Measurements from ENCODE around the gene ENTREP1.

The ENTREP1 gene

DNA sequence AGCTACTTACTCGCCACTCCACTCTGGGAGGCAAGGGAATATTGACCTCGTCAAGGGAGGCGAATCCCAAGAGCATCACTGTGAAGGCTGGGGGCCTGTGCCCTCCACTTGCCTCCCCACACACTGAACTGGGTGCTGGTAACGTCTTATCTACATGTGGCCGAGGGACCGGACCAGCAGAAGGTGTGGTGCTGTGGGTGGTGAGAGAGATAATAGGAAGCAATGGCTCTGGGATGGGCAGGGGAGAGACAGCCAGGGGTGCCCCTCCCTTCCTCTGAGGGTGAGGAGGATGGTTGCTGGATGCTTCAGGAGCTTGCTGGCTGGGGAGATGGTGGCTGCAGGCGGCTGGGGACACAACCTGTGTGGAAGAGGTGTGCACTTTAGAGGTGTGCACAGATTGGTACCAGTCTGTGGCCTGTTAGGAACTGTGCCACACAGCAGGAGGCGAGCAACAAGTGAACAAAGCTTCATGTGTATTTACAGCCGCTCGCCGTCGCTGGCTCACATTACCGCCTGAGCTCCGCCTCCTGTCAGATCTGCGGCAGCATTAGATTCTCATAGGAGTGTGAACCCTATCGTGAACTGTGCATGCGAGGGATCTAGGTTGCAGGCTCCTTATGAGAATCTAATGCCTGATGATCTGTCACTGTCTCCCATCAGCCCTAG lies 100.3 kb downstream of the ENTREP1 start:
- Histone ChIP-seq H3K4me3 (ENCODE audit: control insufficient read depth in 1 of 7, extremely low read depth in 1 of 7, insufficient read depth in 4 of 7, low read depth in 2 of 7, low read length in 6 of 7) (no peak overlapping the region), H3K27me3 (replicated peaks in 2 of 5; ENCODE audit: control insufficient read depth in 4 of 5, insufficient read depth in 5 of 5, low read length in 4 of 5) (no peaks in the 10 kb centered on the region), H3K27ac (ENCODE audit: insufficient read depth in 1 of 2, low read depth in 1 of 2, low read length in 2 of 2, poor library complexity in 1 of 2, severe bottlenecking in 2 of 2) (no peak overlapping the region), H3K36me3 (ENCODE audit: control insufficient read depth in 4 of 4, insufficient read depth in 4 of 4, low read length in 3 of 4) (no peaks in the 10 kb centered on the region), H3K9me3 (ENCODE audit: control extremely low read depth in 1 of 5, control insufficient read depth in 4 of 5, insufficient read depth in 2 of 5, low read depth in 1 of 5, low read length in 4 of 5) (no peaks in the 10 kb centered on the region), H3K4me1 (ENCODE audit: control extremely low read depth in 1 of 4, control insufficient read depth in 4 of 4, insufficient read depth in 4 of 4, low read length in 3 of 4) (no peaks in the 10 kb centered on the region)
- DNase-seq: no peak
- POLR2A ChIA-PET: no interaction called here
- WGBS (ENCODE audit: insufficient coverage): over 99% methylated on average over 13 of the region's 17 CpGs
- CTCF ChIA-PET: interaction anchor here (0.9 to 1.8 kb wide), 4 partner anchors 12 to 595 kb away, joined by 3 to 9 read pairs (median 3); no protein-coding TSS in a partner anchor

DNA sequence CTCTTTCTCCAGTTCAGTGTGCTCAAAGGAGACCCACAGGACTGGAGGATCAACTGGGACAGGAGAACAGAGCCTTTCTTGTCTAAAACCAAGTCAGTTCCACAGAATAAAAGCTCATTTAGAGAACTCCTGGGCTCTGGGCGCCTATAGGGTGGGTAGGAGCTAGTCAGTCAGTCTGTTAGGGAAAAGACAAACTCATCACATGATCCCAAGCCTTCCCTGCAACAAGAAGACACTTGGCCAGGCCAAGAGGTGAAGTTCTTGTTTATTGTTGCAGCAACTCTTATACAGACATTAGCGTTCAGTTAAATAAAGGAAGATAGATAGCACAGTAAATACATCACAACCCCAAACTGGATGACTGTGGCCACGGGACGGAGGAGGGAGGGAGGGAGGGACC lies 102.3 kb downstream of the ENTREP1 start:
- no peak overlapping the region for H3K4me3 ChIP-seq (ENCODE audit: control insufficient read depth in 1 of 7, extremely low read depth in 1 of 7, insufficient read depth in 4 of 7, low read depth in 2 of 7, low read length in 6 of 7)
- H3K9me3 ChIP-seq (ENCODE audit: control extremely low read depth in 1 of 5, control insufficient read depth in 4 of 5, insufficient read depth in 2 of 5, low read depth in 1 of 5, low read length in 4 of 5): no peaks in the 10 kb centered on the region
- ChIA-PET POLR2A (no interaction called here), CTCF (interaction anchor here (0.7 to 1.0 kb wide), 2 partner anchors 14 to 29 kb away, joined by 3 read pairs; no protein-coding TSS in a partner anchor)
- H3K4me1 ChIP-seq (ENCODE audit: control extremely low read depth in 1 of 4, control insufficient read depth in 4 of 4, insufficient read depth in 4 of 4, low read length in 3 of 4): no peaks in the 10 kb centered on the region
- no peak overlapping the region for H3K27ac ChIP-seq (ENCODE audit: insufficient read depth in 1 of 2, low read depth in 1 of 2, low read length in 2 of 2, poor library complexity in 1 of 2, severe bottlenecking in 2 of 2)
- WGBS (ENCODE audit: insufficient coverage): no CpG with 5 or more reads among the region's 4 CpGs
- H3K36me3 ChIP-seq (ENCODE audit: control insufficient read depth in 4 of 4, insufficient read depth in 4 of 4, low read length in 3 of 4): no peaks in the 10 kb centered on the region
- no peak for DNase-seq
- H3K27me3 ChIP-seq (replicated peaks in 2 of 5; ENCODE audit: control insufficient read depth in 4 of 5, insufficient read depth in 5 of 5, low read length in 4 of 5): no peaks in the 10 kb centered on the region

DNA sequence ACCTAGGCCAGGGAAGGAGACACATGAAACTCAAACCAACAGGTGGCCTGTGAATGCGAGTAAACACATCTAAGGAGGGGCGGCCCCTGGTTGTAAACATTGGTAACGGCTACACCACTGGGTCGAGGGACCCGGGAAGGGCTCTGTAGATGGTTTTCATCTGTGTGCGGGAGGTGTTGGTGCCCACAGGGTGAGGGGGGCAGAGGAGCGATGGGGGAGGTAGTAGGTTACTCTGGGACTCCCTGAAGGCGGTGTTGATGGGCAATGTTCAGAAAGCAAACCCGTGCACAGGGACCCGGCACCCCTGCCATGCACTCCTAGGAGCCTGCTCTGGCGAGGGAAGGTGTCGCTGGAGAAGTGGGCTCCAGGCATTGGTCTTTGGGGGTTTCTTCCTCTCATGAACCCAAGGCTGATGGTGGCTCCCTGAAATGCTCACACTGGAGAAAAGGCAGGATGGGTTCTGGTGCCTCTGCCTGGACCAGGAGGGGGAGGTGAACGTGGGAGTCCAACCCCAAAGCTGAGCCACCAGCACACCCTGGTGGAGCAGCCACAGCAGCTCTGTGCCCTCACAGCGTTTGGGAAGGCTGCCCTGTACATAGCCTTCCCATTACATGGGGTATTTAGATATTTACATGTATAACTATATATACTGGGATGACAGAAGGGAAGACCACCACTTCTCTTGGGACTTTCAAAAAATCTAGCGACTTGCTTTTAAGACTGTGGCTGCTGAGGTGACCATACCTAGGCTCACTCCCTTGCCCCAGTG lies 103.2 kb downstream of the ENTREP1 start:
- Histone ChIP-seq H3K27me3 (replicated peaks in 2 of 5; ENCODE audit: control insufficient read depth in 4 of 5, insufficient read depth in 5 of 5, low read length in 4 of 5) (no peaks in the 10 kb centered on the region), H3K36me3 (ENCODE audit: control insufficient read depth in 4 of 4, insufficient read depth in 4 of 4, low read length in 3 of 4) (no peaks in the 10 kb centered on the region), H3K4me1 (ENCODE audit: control extremely low read depth in 1 of 4, control insufficient read depth in 4 of 4, insufficient read depth in 4 of 4, low read length in 3 of 4) (no peaks in the 10 kb centered on the region), H3K9me3 (ENCODE audit: control extremely low read depth in 1 of 5, control insufficient read depth in 4 of 5, insufficient read depth in 2 of 5, low read depth in 1 of 5, low read length in 4 of 5) (no peaks in the 10 kb centered on the region), H3K27ac (ENCODE audit: insufficient read depth in 1 of 2, low read depth in 1 of 2, low read length in 2 of 2, poor library complexity in 1 of 2, severe bottlenecking in 2 of 2) (no peak overlapping the region), H3K4me3 (ENCODE audit: control insufficient read depth in 1 of 7, extremely low read depth in 1 of 7, insufficient read depth in 4 of 7, low read depth in 2 of 7, low read length in 6 of 7) (no peak overlapping the region)
- ChIA-PET CTCF (interaction anchor here (3.0 kb wide), 1 partner anchor 7 kb away, joined by 10 read pairs; no protein-coding TSS in a partner anchor), POLR2A (no interaction called here)
- no peak for DNase-seq
- WGBS (ENCODE audit: insufficient coverage): 92% methylated on average over 13 of the region's 15 CpGs

DNA sequence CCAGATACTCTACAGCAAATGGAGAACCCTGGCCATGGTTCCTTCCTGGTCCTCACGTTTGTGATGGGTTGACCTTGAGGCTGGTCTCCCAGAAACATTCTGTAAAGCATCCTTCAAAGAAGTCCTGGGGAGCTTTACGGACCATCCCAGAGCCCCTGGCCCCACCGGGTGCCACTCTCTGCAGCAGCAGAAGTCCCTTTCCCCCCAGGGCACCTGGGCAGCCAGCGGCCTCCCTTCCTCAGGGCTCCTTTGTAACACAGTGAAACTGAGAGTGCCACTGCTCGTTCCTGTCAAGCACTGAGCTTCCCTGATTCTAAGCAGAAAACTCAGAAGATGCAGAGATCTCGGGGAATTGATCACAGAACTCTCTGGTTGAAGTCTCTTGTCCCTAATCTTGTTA lies 104.3 kb downstream of the ENTREP1 start:
- Histone ChIP-seq H3K27ac (ENCODE audit: insufficient read depth in 1 of 2, low read depth in 1 of 2, low read length in 2 of 2, poor library complexity in 1 of 2, severe bottlenecking in 2 of 2) (no peak overlapping the region), H3K27me3 (replicated peaks in 2 of 5; ENCODE audit: control insufficient read depth in 4 of 5, insufficient read depth in 5 of 5, low read length in 4 of 5) (no peaks in the 10 kb centered on the region), H3K9me3 (ENCODE audit: control extremely low read depth in 1 of 5, control insufficient read depth in 4 of 5, insufficient read depth in 2 of 5, low read depth in 1 of 5, low read length in 4 of 5) (no peaks in the 10 kb centered on the region), H3K4me1 (ENCODE audit: control extremely low read depth in 1 of 4, control insufficient read depth in 4 of 4, insufficient read depth in 4 of 4, low read length in 3 of 4) (no peaks in the 10 kb centered on the region), H3K36me3 (ENCODE audit: control insufficient read depth in 4 of 4, insufficient read depth in 4 of 4, low read length in 3 of 4) (no peaks in the 10 kb centered on the region), H3K4me3 (ENCODE audit: control insufficient read depth in 1 of 7, extremely low read depth in 1 of 7, insufficient read depth in 4 of 7, low read depth in 2 of 7, low read length in 6 of 7) (no peak overlapping the region)
- 94% methylated on average over 6 of the region's 6 CpGs for WGBS (ENCODE audit: insufficient coverage)
- ChIA-PET POLR2A (no interaction called here), CTCF (interaction anchor here (3.0 kb wide), 1 partner anchor 8 kb away, joined by 10 read pairs; no protein-coding TSS in a partner anchor)
- no peak for DNase-seq

DNA sequence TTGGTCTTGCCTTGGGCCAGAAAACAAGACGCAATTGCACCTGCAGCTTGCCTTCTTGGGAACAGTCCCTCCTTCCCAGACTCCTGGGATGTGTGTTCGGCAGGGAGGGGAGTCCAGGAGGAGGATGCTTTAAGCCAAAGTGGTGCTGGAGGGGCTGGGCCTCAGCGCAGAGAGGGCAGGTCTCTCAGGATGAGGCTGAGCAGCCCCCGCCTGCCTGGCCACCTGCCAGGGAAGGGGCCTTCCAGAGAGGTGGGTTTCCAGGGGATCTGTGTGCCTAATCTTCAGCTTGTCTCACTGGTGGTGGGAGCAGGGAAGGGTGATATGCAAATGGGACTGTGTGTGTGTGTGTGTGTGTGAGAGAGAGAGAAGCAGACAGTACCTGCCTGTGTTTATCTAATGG lies 105.2 kb downstream of the ENTREP1 start:
- no peak for DNase-seq
- no peaks in the 10 kb centered on the region for H3K36me3 ChIP-seq (ENCODE audit: control insufficient read depth in 4 of 4, insufficient read depth in 4 of 4, low read length in 3 of 4)
- 96% methylated on average over 3 of the region's 4 CpGs for WGBS (ENCODE audit: insufficient coverage)
- no peaks in the 10 kb centered on the region for H3K9me3 ChIP-seq (ENCODE audit: control extremely low read depth in 1 of 5, control insufficient read depth in 4 of 5, insufficient read depth in 2 of 5, low read depth in 1 of 5, low read length in 4 of 5)
- no peaks in the 10 kb centered on the region for H3K4me1 ChIP-seq (ENCODE audit: control extremely low read depth in 1 of 4, control insufficient read depth in 4 of 4, insufficient read depth in 4 of 4, low read length in 3 of 4)
- no peaks in the 10 kb centered on the region for H3K27me3 ChIP-seq (replicated peaks in 2 of 5; ENCODE audit: control insufficient read depth in 4 of 5, insufficient read depth in 5 of 5, low read length in 4 of 5)
- H3K4me3 ChIP-seq (ENCODE audit: control insufficient read depth in 1 of 7, extremely low read depth in 1 of 7, insufficient read depth in 4 of 7, low read depth in 2 of 7, low read length in 6 of 7): no peak overlapping the region
- H3K27ac ChIP-seq (ENCODE audit: insufficient read depth in 1 of 2, low read depth in 1 of 2, low read length in 2 of 2, poor library complexity in 1 of 2, severe bottlenecking in 2 of 2): no peak overlapping the region
- POLR2A ChIA-PET: interaction anchor here (0.7 kb wide), 2 partner anchors 243 to 370 kb away, joined by 3 to 6 read pairs; no protein-coding TSS in a partner anchor
- CTCF ChIA-PET: interaction anchor here (3.0 kb wide), 1 partner anchor 9 kb away, joined by 10 read pairs; no protein-coding TSS in a partner anchor

DNA sequence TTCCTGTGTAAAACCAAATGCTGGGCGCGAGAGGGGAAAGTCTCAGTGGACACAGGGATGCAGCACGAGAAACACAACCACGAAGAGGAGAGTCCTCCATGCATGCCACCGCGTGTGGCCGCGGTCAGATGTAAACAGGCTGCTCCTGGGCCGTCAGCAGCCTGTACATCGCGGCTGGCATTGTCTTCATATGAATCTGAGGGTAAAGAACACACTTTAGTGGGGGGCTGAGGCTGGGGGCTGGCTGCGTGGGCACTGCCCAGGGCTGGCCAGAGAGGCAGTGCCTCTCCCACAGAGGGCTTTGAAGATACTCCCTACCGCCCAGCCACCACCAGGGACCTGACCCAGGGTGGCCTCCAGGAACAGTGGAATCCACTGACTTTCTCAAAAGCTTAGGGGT lies 106.2 kb downstream of the ENTREP1 start:
- H3K27me3 ChIP-seq (replicated peaks in 2 of 5; ENCODE audit: control insufficient read depth in 4 of 5, insufficient read depth in 5 of 5, low read length in 4 of 5): no peaks in the 10 kb centered on the region
- H3K36me3 ChIP-seq (ENCODE audit: control insufficient read depth in 4 of 4, insufficient read depth in 4 of 4, low read length in 3 of 4): no peaks in the 10 kb centered on the region
- CTCF ChIA-PET: interaction anchor here (3.0 kb wide), 1 partner anchor 10 kb away, joined by 10 read pairs; no protein-coding TSS in a partner anchor
- H3K4me3 ChIP-seq (ENCODE audit: control insufficient read depth in 1 of 7, extremely low read depth in 1 of 7, insufficient read depth in 4 of 7, low read depth in 2 of 7, low read length in 6 of 7): no peak overlapping the region
- no peak overlapping the region for H3K27ac ChIP-seq (ENCODE audit: insufficient read depth in 1 of 2, low read depth in 1 of 2, low read length in 2 of 2, poor library complexity in 1 of 2, severe bottlenecking in 2 of 2)
- POLR2A ChIA-PET: interaction anchor here (0.7 kb wide), 1 partner anchor 371 kb away, joined by 3 read pairs; no protein-coding TSS in a partner anchor
- 96% methylated on average over 8 of the region's 13 CpGs for WGBS (ENCODE audit: insufficient coverage)
- H3K4me1 ChIP-seq (ENCODE audit: control extremely low read depth in 1 of 4, control insufficient read depth in 4 of 4, insufficient read depth in 4 of 4, low read length in 3 of 4): no peaks in the 10 kb centered on the region
- H3K9me3 ChIP-seq (ENCODE audit: control extremely low read depth in 1 of 5, control insufficient read depth in 4 of 5, insufficient read depth in 2 of 5, low read depth in 1 of 5, low read length in 4 of 5): no peaks in the 10 kb centered on the region
- no peak for DNase-seq

DNA sequence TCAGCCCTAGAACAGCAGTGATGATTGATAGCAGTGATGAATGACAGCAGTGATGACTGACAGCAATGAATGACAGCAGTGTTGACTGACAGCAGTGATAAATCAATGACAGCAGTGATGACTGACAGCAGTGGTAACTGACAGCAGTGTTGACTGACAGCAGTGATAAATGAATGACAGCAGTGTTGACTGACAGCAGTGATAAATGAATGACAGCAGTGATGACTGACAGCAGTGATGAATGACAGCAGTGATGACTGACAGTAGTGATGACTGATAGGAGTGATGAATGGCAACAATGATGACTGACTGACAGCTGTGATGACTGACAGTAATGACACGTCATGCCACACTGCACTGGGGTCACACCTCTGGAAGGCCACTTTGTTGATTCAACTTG lies 106.8 kb downstream of the ENTREP1 start:
- CTCF ChIA-PET: no interaction called here

More for the DNA sequence above, 106.8 kb downstream of the ENTREP1 start:
- no peak for DNase-seq
- H3K36me3 ChIP-seq (ENCODE audit: control insufficient read depth in 4 of 4, insufficient read depth in 4 of 4, low read length in 3 of 4): no peaks in the 10 kb centered on the region
- H3K27me3 ChIP-seq (replicated peaks in 2 of 5; ENCODE audit: control insufficient read depth in 4 of 5, insufficient read depth in 5 of 5, low read length in 4 of 5): no peaks in the 10 kb centered on the region
- H3K4me1 ChIP-seq (ENCODE audit: control extremely low read depth in 1 of 4, control insufficient read depth in 4 of 4, insufficient read depth in 4 of 4, low read length in 3 of 4): no peaks in the 10 kb centered on the region
- H3K27ac ChIP-seq (ENCODE audit: insufficient read depth in 1 of 2, low read depth in 1 of 2, low read length in 2 of 2, poor library complexity in 1 of 2, severe bottlenecking in 2 of 2): no peak overlapping the region
- H3K9me3 ChIP-seq (ENCODE audit: control extremely low read depth in 1 of 5, control insufficient read depth in 4 of 5, insufficient read depth in 2 of 5, low read depth in 1 of 5, low read length in 4 of 5): no peaks in the 10 kb centered on the region
- no peak overlapping the region for H3K4me3 ChIP-seq (ENCODE audit: control insufficient read depth in 1 of 7, extremely low read depth in 1 of 7, insufficient read depth in 4 of 7, low read depth in 2 of 7, low read length in 6 of 7)
- POLR2A ChIA-PET: no interaction called here
- 100% methylated on average over 1 of the region's 1 CpG for WGBS (ENCODE audit: insufficient coverage)
